Panc1 (cell line): Measurements from ENCODE around the gene OR4Q2. TPM values are rescaled to one million over a fixed set of nuclear protein-coding genes. Genes with fewer than 3 reads are reported as not detected.

ENCODE experiments used
- ATAC-seq: fragments of 200-7000 bp; cut with Tn5 transposase; 2 replicates; pipeline ENCODE4 v1.9.1; 2020; ENCODE audit warnings: mild to moderate bottlenecking, moderate library complexity
- BruUV-seq: library from RNA; stranded (reverse); fragments of 400-500 nt; replicated peaks from 2 replicates; lab custom pipeline; 2021; lab: Mats Ljungman, UMichigan
- CTCF ChIA-PET: fragments of 300-600 bp; sonication (Branson Sonifier 250); formaldehyde crosslinking; loops from one replicate; lab custom pipeline; 2022; ENCODE audit warnings: antibody characterized with exemption; lab: Charles Lee
- POLR2A ChIA-PET: fragments of 300-600 bp; sonication (Branson Sonifier 250); formaldehyde crosslinking; loops from one replicate; lab custom pipeline; 2022; ENCODE audit warnings: antibody characterized with exemption; lab: Charles Lee
- DNase-seq: peaks from one replicate; pipeline ENCODE4 v3.0.0-alpha.2; 2010; ENCODE audit warnings: low read depth, low spot score
- H3K27ac ChIP-seq: 2 replicates; pipeline ENCODE4 v1.5.1; 2011; ENCODE audit warnings: mild to moderate bottlenecking, low read length, inconsistent platforms
- H3K27me3 ChIP-seq: fragments of 200-500 bp; sonication (Bioruptor generic); 2 replicates; pipeline ENCODE4 v1.6.0; 2014; ENCODE audit warnings: low read length, inconsistent platforms; ENCODE audit not compliant: control insufficient read depth, insufficient read depth
- H3K36me3 ChIP-seq: fragments of 200-500 bp; sonication (Bioruptor generic); 2 replicates; pipeline ENCODE4 v1.5.1; 2014; ENCODE audit warnings: inconsistent platforms, mild to moderate bottlenecking, low read length, moderate library complexity; ENCODE audit not compliant: control insufficient read depth, insufficient read depth
- H3K4me1 ChIP-seq: 2 replicates; pipeline ENCODE4 v1.5.1; 2011; ENCODE audit warnings: inconsistent platforms, mild to moderate bottlenecking, low read length, moderate library complexity; ENCODE audit not compliant: control insufficient read depth, insufficient read depth
- H3K4me3 ChIP-seq, 2 experiments: 2 replicates each; pipeline ENCODE4 v1.5.1; 2011 to 2012; ENCODE audit warnings: low read depth in 2 of 2, low read length in 2 of 2, mild to moderate bottlenecking in 2 of 2, inconsistent platforms in 1 of 2, moderate library complexity in 1 of 2
- H3K9me3 ChIP-seq: fragments of 200-500 bp; sonication (Bioruptor generic); 2 replicates; pipeline ENCODE4 v1.5.1; 2014; ENCODE audit warnings: low read depth, mild to moderate bottlenecking, inconsistent platforms, low read length, moderate library complexity; ENCODE audit not compliant: control insufficient read depth, insufficient read depth
- POLR2AphosphoS5 ChIP-seq: IDR thresholded peaks from 2 replicates; pipeline ENCODE4 v1.6.1; 2012; ENCODE audit warnings: mild to moderate bottlenecking, low read depth, low read length, moderate library complexity
- SIN3A ChIP-seq: IDR thresholded peaks from 2 replicates; pipeline ENCODE4 v1.6.1; 2012; ENCODE audit warnings: low read depth, mild to moderate bottlenecking, low read length, moderate library complexity, borderline replicate concordance; ENCODE audit not compliant: insufficient read depth
- TCF7L2 ChIP-seq: IDR thresholded peaks from 2 replicates; pipeline ENCODE4 v1.6.1; 2011; ENCODE audit warnings: mild to moderate bottlenecking, low read depth, low read length, inconsistent platforms
- in situ Hi-C: cut with HindIII; loops from 2 replicates; pipeline ENCODE4 v1.10.0; 2016; ENCODE audit warnings: low sequenced_read_pairs, low pct_unique_long_range_greater_than_20kb
- intact Hi-C: fragments of 100-400 bp; cut with micrococcal nuclease; formaldehyde crosslinking; loops from one replicate; pipeline ENCODE4 v1.10.0; 2022; ENCODE audit not compliant: unreplicated experiment
- total RNA-seq: library from RNA; stranded (reverse); gene quantifications from one replicate; pipeline ENCODE4 v1.2.1, GENCODE V29; 2021; ENCODE audit not compliant: unreplicated experiment
- TF ChIP-seq, protein P1 (sequence below): fragments of 450-650 bp; IDR thresholded peaks from 2 replicates; pipeline ENCODE4 v1.5.1; 2017; ENCODE audit warnings: mild to moderate bottlenecking
- TF ChIP-seq, protein P2 (sequence below), 2 experiments: IDR thresholded peaks; 2 replicates each; pipeline ENCODE4 v1.6.1; 2011 to 2012; ENCODE audit warnings: low read depth in 2 of 2, control low read depth in 1 of 2, low read length in 1 of 2, mild to moderate bottlenecking in 1 of 2, moderate library complexity in 1 of 2; ENCODE audit not compliant: insufficient read depth in 1 of 2

OR4Q2 gene
- total RNA-seq, 1 experiment from 2014 or later = not detected

- Histone ChIP-seq H3K4me1 (no peaks in the 10 kb centered on the region), H3K9me3 (no peaks in the 10 kb centered on the region), H3K27me3 (no peaks in the 10 kb centered on the region), H3K27ac (no peak within 1 kb of the TSS), H3K36me3 (no peaks in the 10 kb centered on the region), H3K4me3 (no peak within 1 kb of the TSS)
- TF ChIP-seq, protein P1, sequence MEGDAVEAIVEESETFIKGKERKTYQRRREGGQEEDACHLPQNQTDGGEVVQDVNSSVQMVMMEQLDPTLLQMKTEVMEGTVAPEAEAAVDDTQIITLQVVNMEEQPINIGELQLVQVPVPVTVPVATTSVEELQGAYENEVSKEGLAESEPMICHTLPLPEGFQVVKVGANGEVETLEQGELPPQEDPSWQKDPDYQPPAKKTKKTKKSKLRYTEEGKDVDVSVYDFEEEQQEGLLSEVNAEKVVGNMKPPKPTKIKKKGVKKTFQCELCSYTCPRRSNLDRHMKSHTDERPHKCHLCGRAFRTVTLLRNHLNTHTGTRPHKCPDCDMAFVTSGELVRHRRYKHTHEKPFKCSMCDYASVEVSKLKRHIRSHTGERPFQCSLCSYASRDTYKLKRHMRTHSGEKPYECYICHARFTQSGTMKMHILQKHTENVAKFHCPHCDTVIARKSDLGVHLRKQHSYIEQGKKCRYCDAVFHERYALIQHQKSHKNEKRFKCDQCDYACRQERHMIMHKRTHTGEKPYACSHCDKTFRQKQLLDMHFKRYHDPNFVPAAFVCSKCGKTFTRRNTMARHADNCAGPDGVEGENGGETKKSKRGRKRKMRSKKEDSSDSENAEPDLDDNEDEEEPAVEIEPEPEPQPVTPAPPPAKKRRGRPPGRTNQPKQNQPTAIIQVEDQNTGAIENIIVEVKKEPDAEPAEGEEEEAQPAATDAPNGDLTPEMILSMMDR = no peak
- TF ChIP-seq POLR2AphosphoS5 (no peak), SIN3A (no peak), TCF7L2 (no peak)
- TF ChIP-seq, protein P2, sequence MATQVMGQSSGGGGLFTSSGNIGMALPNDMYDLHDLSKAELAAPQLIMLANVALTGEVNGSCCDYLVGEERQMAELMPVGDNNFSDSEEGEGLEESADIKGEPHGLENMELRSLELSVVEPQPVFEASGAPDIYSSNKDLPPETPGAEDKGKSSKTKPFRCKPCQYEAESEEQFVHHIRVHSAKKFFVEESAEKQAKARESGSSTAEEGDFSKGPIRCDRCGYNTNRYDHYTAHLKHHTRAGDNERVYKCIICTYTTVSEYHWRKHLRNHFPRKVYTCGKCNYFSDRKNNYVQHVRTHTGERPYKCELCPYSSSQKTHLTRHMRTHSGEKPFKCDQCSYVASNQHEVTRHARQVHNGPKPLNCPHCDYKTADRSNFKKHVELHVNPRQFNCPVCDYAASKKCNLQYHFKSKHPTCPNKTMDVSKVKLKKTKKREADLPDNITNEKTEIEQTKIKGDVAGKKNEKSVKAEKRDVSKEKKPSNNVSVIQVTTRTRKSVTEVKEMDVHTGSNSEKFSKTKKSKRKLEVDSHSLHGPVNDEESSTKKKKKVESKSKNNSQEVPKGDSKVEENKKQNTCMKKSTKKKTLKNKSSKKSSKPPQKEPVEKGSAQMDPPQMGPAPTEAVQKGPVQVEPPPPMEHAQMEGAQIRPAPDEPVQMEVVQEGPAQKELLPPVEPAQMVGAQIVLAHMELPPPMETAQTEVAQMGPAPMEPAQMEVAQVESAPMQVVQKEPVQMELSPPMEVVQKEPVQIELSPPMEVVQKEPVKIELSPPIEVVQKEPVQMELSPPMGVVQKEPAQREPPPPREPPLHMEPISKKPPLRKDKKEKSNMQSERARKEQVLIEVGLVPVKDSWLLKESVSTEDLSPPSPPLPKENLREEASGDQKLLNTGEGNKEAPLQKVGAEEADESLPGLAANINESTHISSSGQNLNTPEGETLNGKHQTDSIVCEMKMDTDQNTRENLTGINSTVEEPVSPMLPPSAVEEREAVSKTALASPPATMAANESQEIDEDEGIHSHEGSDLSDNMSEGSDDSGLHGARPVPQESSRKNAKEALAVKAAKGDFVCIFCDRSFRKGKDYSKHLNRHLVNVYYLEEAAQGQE (IDR thresholded peaks at IDR 0.05; ENCODE audit: insufficient read depth in 1 of 2, low read depth in 2 of 2, low read length in 1 of 2) = no peak
- in situ Hi-C loops (no loop called here), intact Hi-C loops (no loop called here)
- no peak for DNase-seq
- BruUV-seq = no TSS peak
- CTCF ChIA-PET = no interaction called here
- ATAC-seq = no peak
- POLR2A ChIA-PET = no interaction called here
Observed at GRCh38 chr14:20035938-20036337, 34.0 kb downstream of the OR4Q2 start, which contains the start of gene OR4K13. Gene OR4K13, minus strand, starts transcription at chr14:20036038. Its CDS starts 1,280 bp downstream, at chr14:20034758.

GRCh38 chr14:20044243-20044642, 42.3 kb downstream of the OR4Q2 start:
- no TSS peak for BruUV-seq
- no peak overlapping the region for H3K27ac ChIP-seq
- in situ Hi-C loops = no loop called here

More at GRCh38 chr14:20044243-20044642, 42.3 kb downstream of the OR4Q2 start:
- Histone ChIP-seq H3K9me3 (no peaks in the 10 kb centered on the region), H3K27me3 (no peaks in the 10 kb centered on the region), H3K36me3 (no peaks in the 10 kb centered on the region), H3K4me1 (no peaks in the 10 kb centered on the region), H3K4me3 (no peak overlapping the region)
- ChIA-PET CTCF (no interaction called here), POLR2A (no interaction called here)
- DNase-seq (no peak), ATAC-seq (no peak)
- intact Hi-C loops = no loop called here
- no peak for TF ChIP-seq SIN3A
- TF ChIP-seq, protein P2 (IDR thresholded peaks at IDR 0.05; ENCODE audit: insufficient read depth in 1 of 2, low read depth in 2 of 2, low read length in 1 of 2) = no peak
- TF ChIP-seq POLR2AphosphoS5 = no peak
